Occipital lobe (tissue), 2 donors: ENCODE results near the gene SPEN. TPM values are rescaled to one million over a fixed set of nuclear protein-coding genes. Genes with fewer than 3 reads are reported as not detected.
A peak's percentile ranks its signal among the peaks of the same experiment; 100 is the strongest.

Experiments
- DNase-seq: peaks from one replicate; lab custom pipeline; 2025; lab: John Stamatoyannopoulos, UW
- total RNA-seq: library from RNA; depleted of rRNA; stranded (reverse); fragments of >200 nt; gene quantifications from one replicate; pipeline ENCODE4 v1.2.3, GENCODE V29; 2014

The SPEN gene
- total RNA-seq, 1 donor from 2014 or later = 80.0 TPM

DNA sequence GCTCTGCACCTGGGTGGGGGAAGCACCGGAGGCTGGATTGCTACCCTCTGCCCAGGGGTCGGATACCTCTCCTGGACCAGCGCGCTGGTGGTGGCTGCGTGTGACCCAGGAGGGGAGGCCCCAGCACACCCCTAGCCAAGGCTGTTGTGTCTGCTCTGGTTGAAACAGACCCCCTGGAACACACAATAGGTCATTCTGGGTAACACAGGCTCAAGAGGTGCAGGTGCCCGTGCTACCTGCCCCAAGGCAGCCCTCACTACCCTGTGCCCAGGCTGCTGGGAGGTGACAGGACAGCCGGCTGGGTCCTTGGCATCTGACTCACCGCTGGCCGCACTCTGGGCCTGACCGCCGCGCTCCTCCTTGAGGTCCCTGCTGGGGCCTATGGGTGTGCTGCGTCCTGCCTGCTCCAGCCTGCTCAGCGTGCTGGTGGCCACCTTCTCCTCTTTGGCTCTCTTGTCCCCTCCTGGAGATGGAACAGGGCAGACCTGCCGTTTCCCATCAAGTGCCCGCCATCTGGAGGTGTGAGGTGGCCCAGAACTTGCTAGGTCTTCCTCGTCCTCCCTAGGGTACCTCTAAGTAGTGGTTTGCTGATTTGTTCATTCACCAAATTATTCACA is 98.4 kb downstream of the SPEN start:
- no peak for DNase-seq

GRCh38 chr1:15946571-15947381 is 99.3 kb downstream of the SPEN start:
- no peak for DNase-seq

DNA sequence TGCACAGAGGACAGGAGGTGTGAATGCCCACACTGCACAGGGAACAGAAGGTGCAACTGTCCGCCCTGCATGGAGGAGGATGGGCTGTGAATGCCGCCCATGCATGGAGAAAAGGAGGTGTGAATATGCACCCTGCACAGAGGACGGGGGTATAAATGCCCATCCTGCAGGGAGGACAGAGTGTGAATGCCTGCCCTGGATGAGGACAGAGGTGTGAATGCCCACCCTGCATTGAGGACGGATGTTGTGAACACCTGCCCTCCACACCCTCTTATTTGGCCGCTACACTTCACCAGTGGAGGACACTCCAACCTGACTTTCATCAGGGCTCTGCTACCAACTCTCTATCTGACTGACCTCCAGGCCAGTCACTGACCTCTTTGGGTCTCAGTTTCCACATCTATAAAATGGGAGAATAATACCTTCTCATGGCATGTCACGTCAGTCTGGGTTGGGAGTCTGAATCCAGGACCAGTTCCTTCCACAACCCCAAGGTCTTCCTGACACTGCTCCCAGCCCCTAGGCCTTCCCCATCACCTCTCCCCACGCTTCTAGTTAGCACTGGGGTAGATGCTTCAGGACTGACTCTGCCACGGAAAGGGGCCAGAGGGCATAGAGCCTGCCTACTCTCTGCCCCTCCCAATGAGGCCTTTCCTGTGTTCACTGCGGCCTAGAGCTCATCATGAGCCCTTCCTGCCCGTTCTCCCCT is 100.0 kb downstream of the SPEN start:
- DNase-seq = peak; percentile 30

- no peak for DNase-seq
These were observed 100.6 kb downstream of the SPEN start for GRCh38 chr1:15948091-15948591.

DNA sequence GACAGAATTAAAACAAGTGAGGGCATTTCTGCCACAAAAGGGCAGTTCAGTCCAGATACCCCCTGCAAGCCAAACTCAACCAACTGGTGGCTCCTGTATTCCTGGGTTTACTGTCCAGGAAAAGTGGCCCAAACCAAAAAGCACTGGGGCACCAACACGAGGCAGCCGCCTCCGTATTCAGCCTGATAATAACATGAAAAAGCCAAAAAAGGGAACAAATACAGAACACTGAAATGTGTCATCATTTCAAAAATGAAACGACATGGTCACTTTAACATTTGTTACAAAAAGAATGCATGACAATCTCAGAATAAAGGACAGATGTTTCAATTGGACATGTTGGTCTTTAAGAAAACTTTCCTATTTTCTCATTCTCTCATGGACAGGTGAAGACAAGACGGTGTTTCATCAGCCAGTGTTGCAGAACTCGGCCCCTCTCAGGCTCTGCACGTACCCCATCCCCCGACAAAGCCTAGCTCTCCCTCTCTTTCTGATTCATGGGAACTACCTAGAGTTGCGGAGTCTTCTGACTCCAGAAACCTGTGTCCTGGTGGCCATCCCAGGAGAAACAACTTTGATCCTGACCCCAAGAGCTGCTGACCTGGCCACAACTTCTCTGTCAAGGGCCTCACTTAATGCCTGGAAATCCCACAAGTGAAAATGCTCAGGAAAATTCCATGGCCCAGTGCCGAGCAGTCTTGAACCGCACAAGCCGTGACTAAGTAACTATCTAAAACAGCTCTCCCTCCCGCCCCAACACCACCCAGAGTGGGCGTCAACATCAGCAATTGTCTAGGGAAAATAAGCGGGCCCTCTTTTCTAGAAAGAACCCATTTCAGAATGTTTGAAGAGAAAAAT is 101.3 kb downstream of the SPEN start:
- DNase-seq = peak; percentile 50

GRCh38 chr1:15949453-15950245 is 102.1 kb downstream of the SPEN start:
- peak; percentile 74 for DNase-seq

DNA sequence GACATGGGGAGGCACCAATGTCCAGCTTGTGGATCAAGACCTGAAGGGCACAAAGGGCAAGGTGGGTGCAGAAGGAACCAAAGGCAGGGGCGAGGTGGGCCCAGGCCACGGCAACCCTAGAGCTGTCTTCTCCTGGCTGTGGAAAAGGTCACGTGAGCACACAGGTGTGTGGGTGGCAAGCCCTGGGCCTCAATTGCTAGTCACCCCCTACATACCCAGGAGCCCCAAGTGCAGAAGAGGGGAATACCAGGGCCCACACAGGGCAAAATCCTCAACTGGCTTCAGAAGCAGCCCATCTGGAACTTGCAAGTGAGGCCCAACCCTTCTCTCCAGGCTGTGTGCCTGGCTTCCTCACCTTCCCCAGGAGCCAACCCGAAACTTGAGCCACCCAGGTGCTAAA is 102.8 kb downstream of the SPEN start:
- no peak for DNase-seq

GRCh38 chr1:15950763-15951295 is 103.3 kb downstream of the SPEN start:
- DNase-seq = no peak

- no peak for DNase-seq
These were observed 104.0 kb downstream of the SPEN start for GRCh38 chr1:15951341-15952153.

- DNase-seq = no peak
These were observed 105.1 kb downstream of the SPEN start for GRCh38 chr1:15952317-15953258.

DNA sequence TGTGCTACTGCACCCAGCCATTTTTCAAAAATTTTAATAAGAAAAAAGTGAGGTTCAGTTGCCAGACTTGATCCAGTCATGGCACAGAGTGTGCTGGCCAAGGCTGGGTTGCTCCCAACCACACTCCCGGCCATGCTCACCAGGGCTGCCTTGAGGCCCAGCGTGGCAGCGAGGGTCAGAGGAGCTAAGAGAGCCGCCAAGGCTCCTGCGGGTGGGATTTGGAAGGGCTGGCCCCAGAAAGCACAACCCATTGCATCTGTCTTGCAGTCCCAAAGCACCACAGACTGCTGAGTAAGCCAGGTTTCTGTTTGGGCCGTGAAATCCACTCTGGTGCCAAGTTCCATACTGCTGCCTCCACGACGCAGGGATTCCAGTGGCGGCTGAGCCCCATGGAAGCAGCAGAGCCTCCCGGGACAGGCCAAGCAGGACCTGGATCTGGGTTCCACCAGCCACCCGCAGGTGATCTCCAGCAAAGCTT is 105.8 kb downstream of the SPEN start:
- no peak for DNase-seq

DNA sequence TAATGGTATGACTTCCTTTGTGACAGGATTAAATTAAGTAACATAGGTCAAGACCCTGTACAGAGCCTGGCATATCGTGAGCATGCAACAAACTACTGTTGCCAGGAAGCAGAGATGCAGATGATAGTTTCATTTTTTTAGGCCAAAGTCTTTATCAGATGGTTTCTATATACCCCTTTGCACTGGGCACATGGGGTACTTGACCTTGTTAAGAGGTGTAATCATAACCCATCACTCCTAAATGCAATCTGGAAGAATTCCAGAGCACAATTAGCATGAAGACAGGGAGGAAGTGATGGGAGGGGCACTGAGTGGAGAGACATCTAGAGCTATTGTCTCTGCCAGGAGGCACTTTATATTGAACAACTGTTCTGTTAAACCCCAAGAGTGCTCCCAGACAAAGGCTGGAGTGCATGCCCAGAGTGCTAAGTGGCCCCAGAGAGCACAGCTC is 106.3 kb downstream of the SPEN start:
- no peak for DNase-seq

DNA sequence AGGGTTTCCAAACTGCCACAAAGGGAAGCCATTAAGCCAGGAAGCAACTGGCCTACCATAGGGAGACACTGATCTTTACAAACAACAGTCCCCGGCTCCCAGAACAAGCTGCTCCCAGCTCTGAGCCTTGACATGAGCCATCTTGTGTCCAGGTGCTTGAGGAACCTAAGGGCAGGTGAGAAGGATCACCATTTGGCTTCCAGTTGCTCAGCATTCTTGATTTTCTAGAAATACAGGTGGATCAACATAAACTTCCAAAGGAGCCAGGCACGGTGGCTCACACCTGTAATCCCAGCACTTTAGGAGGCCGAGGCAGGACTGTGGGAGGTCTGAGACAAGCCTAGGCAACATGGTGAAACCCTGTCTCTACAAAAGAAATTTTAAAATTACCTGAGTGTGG is 106.8 kb downstream of the SPEN start:
- no peak for DNase-seq

- DNase-seq = no peak
These were observed 108.0 kb downstream of the SPEN start for GRCh38 chr1:15955552-15955951.

DNA sequence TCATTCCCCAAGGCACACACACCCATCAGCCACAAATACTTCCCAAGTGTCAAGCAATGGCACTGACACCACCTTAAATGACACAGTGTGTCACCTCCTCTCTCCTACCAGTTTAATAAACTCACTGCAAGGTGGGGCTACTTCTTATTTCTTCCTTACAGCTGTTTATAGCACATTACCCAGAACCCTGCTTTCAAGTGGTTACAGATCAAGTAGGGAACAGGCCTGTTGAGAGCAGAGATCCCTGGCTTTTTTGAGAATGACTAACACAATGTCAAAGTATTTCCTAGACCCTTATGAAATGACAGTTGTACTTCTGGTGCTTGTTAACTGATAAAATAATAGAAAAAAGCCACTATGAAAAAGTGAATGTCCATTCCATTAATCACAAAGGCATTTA is 108.6 kb downstream of the SPEN start:
- no peak for DNase-seq

DNA sequence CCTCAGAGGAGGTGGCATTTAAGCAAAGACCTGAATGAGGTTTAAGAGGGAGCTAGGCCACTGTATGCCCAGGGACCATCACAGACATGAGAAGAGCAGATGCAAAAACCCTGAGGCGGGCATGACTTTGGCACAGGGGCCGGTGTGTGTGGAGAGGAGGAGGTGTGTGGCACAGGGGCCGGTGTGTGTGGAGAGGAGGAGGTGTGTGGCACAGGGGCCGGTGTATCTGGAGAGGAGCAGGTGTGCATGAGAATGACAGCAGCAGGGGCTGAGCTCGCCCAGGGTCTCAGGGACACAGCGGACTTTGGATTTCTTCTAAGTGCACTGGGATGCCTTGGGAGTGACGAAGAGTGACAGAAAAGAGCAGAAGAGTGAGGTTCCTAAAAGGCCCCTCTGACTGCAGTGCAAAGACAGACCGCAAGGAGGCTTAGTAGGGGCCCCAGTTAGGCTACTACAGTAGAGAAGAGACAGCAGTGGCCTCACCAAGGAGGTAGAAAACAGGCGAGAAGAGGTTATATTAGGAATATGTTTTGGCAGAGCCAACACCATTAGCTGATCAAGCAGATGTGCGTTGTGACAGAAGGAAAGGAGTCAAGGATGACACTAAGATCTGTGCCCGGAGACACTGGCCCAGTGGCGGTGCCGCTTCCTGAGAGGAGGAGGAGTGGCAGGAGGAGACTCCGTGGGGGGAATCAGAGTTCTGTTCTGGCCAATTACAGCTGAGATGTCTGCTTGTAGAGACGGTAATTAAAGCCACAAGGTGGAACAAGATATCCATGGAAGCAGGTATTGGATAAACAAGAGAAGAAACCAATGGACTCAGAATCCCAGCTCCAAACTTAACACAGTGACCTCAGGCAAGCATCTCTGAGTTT is 110.0 kb downstream of the SPEN start:
- DNase-seq = no peak

- DNase-seq = no peak
These were observed 110.6 kb downstream of the SPEN start for GRCh38 chr1:15958111-15958510.
